Activated CD4-positive, alpha-beta T cell treated with anti-CD3 and anti-CD28 coated beads for 48 hours (primary cell): Measurements from ENCODE around the gene ATXN2L.
"Not testable (repeated sequence)": the region's sequence is repeated elsewhere in the genome, so short reads cannot be mapped to it uniquely, and the experiment has no call there.

Experiments
- DNase-seq: peaks from one replicate; pipeline ENCODE4 v3.0.0-alpha.2; 2020

Gene ATXN2L

GRCh38 chr16:28822520-28823290, at the start of gene ATXN2L:
Gene ATXN2L, plus strand, starts transcription at chr16:28822999. Its CDS starts 261 bp downstream, at chr16:28823260.
- peak; percentile 98 for DNase-seq

- DNase-seq = not testable (repeated sequence)
Observed at GRCh38 chr16:28781697-28782096, 41.1 kb upstream of the ATXN2L start.

- not testable (repeated sequence) for DNase-seq
Observed at GRCh38 chr16:28782357-28782756, 40.4 kb upstream of the ATXN2L start.

GRCh38 chr16:28802235-28803019, 20.4 kb upstream of the ATXN2L start:
- peak; percentile 70 for DNase-seq

GRCh38 chr16:28807445-28808120, 15.2 kb upstream of the ATXN2L start:
- not testable (repeated sequence) for DNase-seq

GRCh38 chr16:28820016-28820415, 2.8 kb upstream of the ATXN2L start:
- DNase-seq = no peak

GRCh38 chr16:28820546-28820945, 2.3 kb upstream of the ATXN2L start:
- not testable (repeated sequence) for DNase-seq

GRCh38 chr16:28821874-28822519, 802 bp upstream of the ATXN2L start:
- no peak for DNase-seq

GRCh38 chr16:28823291-28823872, 583 bp downstream of the ATXN2L start:
- no peak for DNase-seq

GRCh38 chr16:28823873-28824716, 1.3 kb downstream of the ATXN2L start:
- peak; percentile 98 for DNase-seq

GRCh38 chr16:28824717-28824973, 1.8 kb downstream of the ATXN2L start:
- no peak for DNase-seq

- no peak for DNase-seq
Observed at GRCh38 chr16:28826141-28826540, 3.3 kb downstream of the ATXN2L start.

- DNase-seq = no peak
Observed at GRCh38 chr16:28829747-28830146, 6.9 kb downstream of the ATXN2L start.

GRCh38 chr16:28830531-28830930, 7.7 kb downstream of the ATXN2L start:
- DNase-seq = no peak

GRCh38 chr16:28834349-28834748, 11.6 kb downstream of the ATXN2L start:
- DNase-seq = no peak

- no peak for DNase-seq
Observed at GRCh38 chr16:28834873-28835863, 12.4 kb downstream of the ATXN2L start.

GRCh38 chr16:28835864-28836760, 13.3 kb downstream of the ATXN2L start:
- no peak for DNase-seq

GRCh38 chr16:28836761-28837064, 13.9 kb downstream of the ATXN2L start:
- DNase-seq = no peak

- no peak for DNase-seq
Observed at GRCh38 chr16:28837672-28838557, 15.1 kb downstream of the ATXN2L start.
